A673 (cell line): ENCODE measurements around the gene PKP3.

ENCODE experiments used
- CTCF ChIP-seq: fragments of 300-800, 200-600 bp; sonication (generic); conservative IDR thresholded peaks from 2 replicates; pipeline ENCODE4 v1.5.1; 2017; ENCODE audit warnings: low read depth, mild to moderate bottlenecking, antibody characterized with exemption, low read length, moderate library complexity, mixed read lengths
- EZH2 ChIP-seq: fragments of 200-600 bp; sonication (generic); IDR thresholded peaks from 2 replicates; pipeline ENCODE4 v1.6.1; 2017; ENCODE audit warnings: borderline replicate concordance, low read depth, mild to moderate bottlenecking, mixed read lengths, antibody characterized with exemption, low read length; ENCODE audit not compliant: poor library complexity, severe bottlenecking

GRCh38 chr11:399731-400211 lies 5.8 kb downstream of the PKP3 start:
- TF ChIP-seq CTCF (no peak), EZH2 (no peak)
